NCI-H2029 (cell line): ENCODE measurements around the gene MAPKAPK2.

Experiments used
- DNase-seq: peaks from one replicate; lab custom pipeline; 2025; lab: John Stamatoyannopoulos, UW

MAPKAPK2 gene

GRCh38 chr1:206722751-206723461 lies 38.2 kb downstream of the MAPKAPK2 start:
- DNase-seq = no peak

- DNase-seq = no peak
These were observed 38.7 kb downstream of the MAPKAPK2 start for GRCh38 chr1:206723462-206723804.

- DNase-seq = no peak
These were observed 39.2 kb downstream of the MAPKAPK2 start for GRCh38 chr1:206723805-206724472.

GRCh38 chr1:206725109-206725963 lies 40.6 kb downstream of the MAPKAPK2 start:
- no peak for DNase-seq

DNA sequence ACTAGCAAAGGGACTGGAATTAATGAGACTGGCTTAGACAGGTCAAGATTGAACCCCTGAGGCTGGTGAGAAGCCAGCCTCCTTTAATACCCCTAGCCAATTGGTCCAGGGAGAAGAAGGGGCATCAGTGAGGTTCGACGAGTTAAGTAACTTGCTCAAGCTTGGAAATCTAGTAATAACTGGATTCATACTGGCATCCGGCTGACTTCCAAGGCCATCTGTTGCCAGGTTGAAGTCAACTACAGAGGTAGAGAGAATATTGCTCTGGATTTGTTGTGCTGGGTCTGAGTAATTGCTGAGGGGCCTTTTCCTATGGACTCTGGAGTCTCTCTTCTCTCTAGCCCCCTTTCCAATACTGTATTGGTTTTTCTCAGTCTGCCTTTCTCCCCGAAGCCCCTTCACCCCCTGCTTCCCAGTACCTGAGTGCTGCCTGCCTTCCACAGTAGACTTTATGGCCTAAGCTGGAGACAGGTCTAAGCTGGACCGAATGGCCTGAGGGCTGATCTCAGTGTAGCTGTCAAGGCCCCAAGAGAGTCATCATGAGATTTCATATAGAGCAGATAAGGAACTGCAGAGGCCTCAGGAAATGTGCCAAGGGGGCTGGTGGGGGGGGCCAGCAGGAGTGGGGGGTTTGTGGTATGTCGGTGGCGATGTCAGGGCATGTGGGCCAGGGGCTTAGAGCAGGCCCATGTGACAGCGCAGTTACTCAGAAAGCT lies 43.4 kb downstream of the MAPKAPK2 start:
- DNase-seq = no peak

DNA sequence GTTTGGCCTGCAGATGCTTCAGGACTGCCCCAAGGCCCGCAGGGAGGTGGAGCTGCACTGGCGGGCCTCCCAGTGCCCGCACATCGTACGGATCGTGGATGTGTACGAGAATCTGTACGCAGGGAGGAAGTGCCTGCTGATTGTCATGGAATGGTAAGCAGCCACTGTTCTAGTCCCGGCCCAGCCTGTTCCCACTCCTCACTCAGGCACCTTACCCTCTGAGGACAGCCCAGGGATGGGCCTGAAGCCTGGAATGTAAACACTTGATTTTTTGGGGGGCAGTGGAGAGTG lies 43.9 kb downstream of the MAPKAPK2 start:
- no peak for DNase-seq

GRCh38 chr1:206729050-206729449 lies 44.3 kb downstream of the MAPKAPK2 start:
- no peak for DNase-seq

DNA sequence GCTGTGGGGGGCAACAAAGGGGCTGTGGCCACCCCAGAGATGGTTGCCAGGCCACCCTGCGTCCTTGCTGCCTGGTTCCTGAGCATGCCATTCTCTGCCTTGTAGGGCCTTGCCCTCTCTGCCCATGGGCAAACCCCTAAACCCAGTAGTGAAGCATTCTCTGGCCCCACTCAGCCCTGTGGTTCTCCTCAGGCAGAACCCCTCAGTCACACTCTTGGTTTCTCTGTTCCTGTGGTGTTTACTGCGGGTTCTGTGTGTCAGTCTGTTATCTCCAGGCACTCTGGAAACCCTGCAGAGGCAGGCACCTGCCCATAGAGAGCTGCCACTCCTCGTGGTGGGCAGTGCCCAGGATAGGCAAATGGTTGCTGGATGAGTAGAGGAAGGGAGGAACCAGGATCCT lies 44.8 kb downstream of the MAPKAPK2 start:
- DNase-seq = no peak

- no peak for DNase-seq
These were observed 47.8 kb downstream of the MAPKAPK2 start for GRCh38 chr1:206732508-206732907.

GRCh38 chr1:206732992-206733391 lies 48.3 kb downstream of the MAPKAPK2 start:
- no peak for DNase-seq

GRCh38 chr1:206734499-206735142 lies 49.9 kb downstream of the MAPKAPK2 start:
- DNase-seq = no peak

- no peak for DNase-seq
These were observed 50.9 kb downstream of the MAPKAPK2 start for GRCh38 chr1:206735553-206736031.

DNA sequence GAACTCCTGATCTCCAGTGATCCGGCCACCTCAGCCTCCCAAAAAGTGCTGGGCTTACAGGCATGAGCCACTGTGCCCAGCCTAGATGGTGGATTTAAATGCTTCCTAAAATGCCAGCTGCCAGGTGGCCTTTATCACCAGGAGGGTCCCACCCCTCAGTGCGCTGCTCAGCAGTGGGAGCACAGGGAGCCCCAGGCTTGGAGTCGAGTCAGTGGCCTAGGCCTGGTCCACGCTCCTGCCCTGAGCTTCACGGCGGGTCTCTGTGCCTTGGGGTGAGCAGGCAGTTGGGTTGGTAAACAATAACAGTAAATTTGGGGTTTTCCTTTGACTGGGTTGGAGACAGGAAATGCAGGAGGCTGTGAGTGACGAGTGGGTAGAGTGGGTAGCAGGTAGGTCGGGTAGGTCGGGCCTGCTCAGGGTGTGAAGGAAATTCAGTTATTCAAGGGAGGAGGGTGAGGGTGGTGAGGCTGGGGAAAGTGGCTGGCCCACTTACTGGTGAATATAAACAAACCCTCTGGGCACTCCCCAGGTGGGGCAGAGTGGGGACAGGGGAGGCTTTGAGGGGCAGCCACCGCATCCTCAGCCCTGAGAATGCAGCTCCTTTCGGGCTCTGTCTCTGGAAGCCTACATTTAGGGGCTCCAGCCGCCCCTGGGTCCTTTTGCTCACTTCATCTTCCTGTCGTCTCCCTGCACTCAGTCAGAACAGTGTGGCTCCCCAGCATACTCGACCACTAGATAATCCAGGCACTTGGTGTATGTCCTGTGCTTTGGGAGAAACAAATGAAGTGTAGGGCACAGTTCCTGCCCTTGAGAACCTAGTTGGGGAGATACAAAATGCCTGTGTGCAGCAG lies 52.4 kb downstream of the MAPKAPK2 start:
- no peak for DNase-seq

DNA sequence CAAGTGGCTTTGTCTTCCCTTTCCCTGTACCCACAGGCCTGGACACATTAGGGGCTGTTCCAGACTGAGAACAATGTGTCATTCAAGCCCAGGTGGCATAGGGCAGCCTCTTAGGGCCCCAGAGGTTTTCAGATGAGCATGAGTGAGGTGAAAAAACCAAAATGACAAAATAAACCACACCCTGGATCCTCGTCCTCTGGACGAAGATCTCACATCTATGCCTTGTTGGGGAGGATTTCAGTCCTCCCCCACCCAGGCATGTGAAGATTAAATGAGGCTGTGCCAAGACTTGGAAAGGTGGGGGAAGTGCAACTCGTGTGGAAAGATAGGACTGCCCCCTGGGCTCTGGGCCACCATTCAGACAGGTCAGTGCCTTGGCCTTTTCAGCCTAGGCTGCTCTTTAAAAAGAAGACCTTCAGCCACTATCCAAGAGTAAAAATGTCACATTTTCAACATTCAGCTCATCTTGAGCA lies 53.1 kb downstream of the MAPKAPK2 start:
- no peak for DNase-seq

DNA sequence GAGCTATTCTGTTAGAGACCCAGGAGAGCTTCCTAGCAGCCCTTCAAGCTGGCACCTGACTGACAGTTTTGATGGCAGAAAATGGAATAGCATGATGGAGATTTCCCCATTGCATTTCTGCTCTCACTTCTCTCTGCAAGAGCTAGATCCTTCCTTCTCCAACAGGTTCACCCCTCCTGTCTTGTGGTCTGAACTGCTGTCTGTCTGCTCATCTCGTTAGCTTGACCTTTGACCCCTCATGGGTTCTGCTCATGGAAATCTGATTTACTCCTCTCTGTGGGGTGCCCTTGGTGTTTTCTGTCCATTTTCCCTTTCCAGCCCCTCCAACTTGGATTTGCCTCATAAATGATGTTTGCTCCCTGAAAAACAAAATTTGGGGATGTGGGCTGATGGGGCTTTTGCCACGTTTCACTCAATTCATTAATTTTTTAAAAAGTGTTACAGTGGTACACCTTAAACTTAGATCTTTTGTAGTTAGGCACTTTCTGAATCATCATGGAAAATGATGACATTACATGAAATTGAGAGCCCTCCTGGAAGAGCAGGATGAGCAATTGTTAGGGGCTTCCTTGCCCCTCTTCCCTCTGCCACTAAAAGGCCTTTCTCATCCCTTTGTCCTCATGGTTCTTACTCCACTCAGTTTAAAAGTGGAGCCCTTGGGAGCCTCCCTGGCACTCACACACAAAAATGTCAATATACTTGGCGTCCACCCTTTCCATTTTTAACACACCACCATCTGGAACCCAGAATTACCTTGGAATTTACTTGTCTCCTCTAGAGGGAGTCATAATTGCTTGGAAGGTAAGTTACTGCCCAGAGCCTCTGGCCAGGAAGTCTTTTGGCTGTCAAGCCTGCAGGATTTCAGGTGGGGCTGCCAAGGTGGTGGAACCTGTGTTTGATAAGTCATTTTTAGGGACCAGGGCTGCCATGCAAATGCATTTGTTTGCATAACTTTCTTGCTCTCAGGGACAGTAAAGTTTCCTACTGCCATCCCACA lies 54.0 kb downstream of the MAPKAPK2 start:
- DNase-seq = no peak

GRCh38 chr1:206739411-206740076 lies 54.8 kb downstream of the MAPKAPK2 start:
- no peak for DNase-seq

- no peak for DNase-seq
These were observed 56.5 kb downstream of the MAPKAPK2 start for GRCh38 chr1:206741142-206741701.

DNA sequence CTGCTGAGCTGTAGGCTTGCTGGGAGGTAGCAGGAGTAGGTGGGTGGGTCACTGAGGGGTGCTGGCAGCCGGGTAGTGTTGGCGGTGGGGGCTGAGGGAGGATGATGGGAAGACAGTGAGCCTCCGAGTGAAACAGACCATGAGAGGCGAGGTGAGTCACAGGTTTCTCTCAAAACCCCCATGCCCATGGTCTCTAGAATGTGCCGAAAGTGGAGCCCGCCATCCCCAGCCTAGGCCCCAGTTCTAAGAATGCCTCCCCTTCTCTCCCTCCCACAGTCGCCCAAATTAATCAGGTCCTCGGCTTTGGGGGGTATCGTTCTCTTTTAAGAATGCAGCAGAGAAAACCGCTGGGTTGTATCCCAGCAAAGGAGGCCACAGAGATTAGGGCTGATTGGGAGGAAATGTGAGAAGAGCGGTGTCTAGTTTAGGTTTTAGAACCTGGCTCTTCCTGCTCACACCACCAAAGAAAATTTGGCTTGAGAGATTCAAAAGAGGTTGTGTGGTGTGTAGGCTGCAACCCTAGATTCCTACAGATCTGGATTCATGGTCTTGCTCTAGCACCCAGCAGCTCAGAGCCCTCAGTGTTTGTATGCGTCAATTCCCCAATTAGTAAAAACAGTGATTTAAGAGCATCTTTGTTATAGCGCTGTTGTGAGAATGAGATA lies 58.1 kb downstream of the MAPKAPK2 start:
- DNase-seq = no peak
